Stimulated activated CD4-positive, alpha-beta T cell treated with anti-CD3 and anti-CD28 coated beads, Interleukin-15, amount 100 ng/mL, for 24 hours (primary cell): ENCODE data around the gene ZNF580.

Experiments
- DNase-seq: peaks from one replicate; pipeline ENCODE4 v3.0.0-alpha.2; 2020

Gene ZNF580, protein sequence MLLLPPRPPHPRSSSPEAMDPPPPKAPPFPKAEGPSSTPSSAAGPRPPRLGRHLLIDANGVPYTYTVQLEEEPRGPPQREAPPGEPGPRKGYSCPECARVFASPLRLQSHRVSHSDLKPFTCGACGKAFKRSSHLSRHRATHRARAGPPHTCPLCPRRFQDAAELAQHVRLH

DNA sequence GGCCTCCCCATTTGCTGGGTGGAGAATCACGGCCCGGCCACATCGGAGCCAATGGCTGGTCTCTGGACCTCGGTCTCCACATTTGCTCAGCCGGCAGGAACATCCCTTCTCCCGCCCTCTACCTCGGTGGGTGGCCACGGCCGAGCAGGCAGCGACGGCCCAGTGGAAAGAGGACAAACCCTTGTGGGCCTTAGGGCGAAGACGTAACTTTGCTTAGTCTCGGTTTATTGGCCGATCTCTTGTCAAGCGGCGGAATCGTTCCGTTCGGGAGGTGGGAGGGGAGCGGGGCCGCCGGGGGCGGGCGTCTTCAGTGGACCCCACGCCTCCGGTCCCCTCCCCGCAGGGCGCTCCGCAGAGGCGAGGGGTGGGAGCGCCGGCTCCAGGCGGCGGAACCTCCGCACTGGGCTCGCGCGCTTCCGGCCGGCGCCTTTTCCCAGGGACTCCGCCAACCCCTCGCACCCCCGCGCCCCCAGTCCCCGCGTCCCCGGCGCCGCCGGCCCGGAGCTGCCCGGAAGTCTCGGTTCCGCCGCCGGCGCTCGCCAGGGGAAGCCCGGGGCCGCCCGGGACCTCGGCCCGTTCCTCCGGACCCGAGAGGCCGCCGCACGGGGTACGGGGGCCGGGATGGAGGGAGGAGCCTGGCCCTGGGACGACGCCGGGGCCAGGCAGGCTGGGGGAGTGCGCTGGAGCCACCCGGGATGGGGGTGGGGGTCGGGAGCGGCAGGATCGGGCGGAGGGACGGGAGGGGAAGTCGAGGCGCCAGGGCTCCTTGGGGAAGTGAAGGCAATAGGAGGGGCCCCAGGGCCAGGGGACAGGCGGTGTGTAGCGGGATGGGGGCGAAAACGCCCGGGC lies at the start of gene ZNF580:
TSS of gene ZNF580 (plus strand) at position 426 of the 849 bp plus-strand sequence. CDS start 1,507 bp downstream, outside the sequence.
- peak; percentile 82 for DNase-seq

DNA sequence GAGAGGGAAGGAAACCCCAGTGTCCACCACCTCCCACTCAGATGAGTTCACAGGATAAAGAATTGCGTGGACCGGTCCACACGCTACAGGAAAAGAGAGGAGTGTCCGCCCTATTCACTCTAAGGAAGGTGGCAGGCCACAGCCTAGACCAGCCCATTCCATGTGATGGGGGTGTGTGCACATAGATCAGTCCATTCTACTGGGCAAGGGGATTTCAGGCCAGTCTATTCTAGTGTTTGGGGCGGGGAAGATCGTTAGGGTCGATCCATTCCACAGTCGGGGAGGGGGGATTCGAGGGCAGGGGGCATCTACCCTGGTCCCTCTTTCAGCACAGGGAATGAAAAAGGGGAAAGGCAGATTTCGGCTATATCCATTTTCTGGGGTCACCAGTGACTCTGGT lies 49.2 kb upstream of the ZNF580 start:
- DNase-seq: no peak

DNA sequence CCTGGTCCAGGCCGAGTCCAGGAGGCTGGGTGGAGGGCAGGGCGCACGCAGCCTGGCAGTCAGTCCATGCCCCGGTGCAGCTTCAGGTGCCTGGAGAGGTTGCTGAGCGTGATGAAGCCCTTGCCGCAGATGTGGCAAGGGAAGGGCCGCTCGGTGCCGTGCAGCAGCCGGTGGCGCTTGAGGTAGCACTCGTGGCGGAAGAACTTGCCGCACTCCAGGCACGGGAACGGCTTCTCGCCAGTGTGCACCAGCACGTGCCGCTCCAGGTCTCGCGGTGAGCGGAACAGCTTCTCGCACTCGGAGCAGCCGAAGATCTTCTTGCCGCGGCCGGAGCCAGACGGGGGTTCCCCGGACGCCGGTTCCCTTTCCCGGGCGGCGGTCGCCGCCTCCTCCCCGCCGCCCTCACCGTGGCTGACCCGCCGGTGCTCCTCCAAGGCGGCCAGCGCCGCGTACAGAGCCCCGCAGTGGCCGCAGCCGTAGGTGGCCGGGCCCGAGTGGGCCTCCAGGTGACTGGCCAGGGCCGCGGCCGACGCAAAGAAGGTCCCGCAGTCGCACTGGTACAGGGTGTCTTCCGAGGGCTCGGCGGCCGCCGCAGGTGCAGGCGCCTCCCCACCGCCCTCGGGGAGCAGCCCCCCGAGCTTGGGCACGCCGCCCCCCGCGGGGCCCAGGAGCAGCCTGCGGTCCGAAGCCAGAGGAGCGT lies 48.3 kb upstream of the ZNF580 start:
- DNase-seq: no peak

DNA sequence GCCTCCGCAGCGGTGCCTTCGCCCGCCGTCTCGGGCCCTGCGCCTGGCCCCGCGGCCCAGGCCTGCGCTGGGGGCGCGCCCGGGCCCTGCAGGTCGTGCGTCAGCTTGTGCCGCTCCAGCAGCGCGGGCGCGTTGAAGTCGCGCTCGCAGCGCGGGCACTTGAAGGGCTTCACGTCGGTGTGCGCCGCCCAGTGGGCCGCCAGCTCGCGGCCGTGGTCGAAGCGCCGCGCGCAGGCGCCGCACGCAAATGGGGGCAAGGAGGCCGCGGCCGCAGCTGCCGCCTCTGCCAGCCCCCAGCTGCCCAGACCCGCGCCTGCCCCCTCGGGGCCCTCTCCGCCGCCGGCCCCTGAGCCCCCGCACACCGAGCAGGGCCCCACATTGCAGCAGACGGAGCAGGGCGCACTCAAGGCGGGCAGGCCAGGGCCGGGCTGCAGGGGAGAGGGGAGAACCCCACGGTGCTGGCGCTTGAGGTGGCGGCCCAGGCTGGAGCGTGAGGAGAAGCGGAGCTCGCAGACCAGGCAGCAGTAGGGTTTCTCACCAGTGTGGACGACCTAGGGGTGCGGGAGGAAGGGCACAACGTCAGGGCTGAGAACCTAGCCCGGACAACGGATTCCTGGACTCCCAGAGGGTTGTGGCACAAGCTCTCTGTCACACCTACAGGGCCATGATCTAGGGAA lies 47.6 kb upstream of the ZNF580 start:
- DNase-seq: no peak

DNA sequence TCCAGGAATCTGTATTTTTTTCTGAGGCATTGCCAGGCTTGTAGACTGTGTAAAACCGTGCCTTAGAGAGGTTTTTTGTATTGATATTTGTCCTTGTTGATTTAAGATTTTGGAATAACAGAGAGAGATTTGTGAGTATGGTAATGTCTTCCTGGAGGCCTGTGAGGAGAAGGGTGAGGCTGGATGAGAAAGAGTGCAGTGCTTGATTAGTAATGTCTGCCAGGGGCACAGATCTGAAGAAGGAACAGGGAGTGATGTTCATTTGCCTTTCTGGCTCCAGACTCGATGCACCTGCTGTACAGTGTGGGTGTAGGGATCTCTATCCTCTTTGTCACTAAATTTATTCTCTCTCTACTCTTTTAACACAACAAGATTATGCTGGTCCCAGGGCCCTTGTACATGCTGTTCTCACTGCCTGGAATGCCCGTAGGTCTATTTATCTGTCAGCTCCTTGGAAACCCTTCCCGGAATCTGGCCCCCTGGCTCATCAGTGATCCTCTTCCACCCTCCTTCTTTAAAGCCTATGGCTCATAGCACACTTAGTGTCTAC lies 45.7 kb upstream of the ZNF580 start:
- DNase-seq: no peak

DNA sequence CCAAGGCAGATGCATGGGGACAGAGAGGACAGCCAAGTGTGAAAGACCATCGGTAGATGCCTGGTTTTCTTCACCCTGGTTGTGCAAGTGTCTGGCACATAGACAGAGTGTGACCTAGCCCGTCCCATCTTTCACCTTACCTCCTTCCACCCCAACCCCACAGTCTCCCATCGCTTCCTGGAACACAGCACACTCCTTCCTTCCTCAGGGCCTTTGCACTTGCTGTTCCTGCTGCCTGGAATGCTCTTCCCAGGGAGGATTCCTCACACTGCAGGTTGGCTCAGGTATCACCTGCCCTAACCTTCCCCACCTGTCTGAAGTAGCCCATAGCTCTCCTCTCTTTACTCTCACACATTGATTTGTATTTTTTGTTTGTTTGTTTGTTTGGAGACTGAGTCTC lies 44.5 kb upstream of the ZNF580 start:
- no peak for DNase-seq

DNA sequence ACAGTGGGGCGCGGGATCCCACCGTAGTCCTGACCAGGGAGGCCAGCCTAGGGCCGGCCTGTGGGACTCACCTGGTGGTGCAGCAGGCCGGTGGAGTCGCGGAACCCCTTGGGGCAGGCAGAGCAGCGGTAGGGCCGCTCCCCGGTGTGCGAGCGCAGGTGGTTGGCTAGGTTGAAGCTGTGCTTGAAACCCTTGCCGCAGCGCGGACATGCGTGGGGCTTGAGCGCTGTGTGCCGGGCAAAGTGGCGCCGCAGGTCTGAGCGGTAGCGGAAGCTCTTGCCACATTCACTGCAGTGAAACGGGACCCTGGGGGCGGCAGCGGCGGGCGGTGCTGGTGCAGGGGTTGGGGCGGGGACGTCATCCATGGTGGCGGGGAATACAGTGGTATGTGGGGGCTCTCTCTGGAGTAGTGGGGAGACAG lies 43.3 kb upstream of the ZNF580 start:
- DNase-seq: no peak

DNA sequence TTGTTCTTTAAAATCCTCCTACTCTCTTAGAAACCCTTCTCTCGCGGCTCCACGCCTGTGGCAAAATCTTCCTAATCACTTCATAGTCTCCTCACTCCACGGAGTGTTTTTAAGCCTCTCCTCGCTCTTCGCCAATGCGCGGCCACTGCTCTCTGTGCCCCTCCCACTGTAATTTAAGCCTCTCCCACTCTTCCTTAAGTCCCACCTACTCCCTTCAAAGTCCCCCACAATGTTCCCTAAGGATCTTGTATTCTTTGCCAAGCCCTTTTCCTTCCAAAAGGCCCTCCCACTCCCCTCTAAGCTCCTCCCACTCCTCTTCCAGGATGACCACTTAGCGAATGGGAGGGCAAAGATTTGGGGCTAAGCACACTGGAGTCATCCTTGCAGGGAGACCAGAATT lies 42.8 kb upstream of the ZNF580 start:
- no peak for DNase-seq

DNA sequence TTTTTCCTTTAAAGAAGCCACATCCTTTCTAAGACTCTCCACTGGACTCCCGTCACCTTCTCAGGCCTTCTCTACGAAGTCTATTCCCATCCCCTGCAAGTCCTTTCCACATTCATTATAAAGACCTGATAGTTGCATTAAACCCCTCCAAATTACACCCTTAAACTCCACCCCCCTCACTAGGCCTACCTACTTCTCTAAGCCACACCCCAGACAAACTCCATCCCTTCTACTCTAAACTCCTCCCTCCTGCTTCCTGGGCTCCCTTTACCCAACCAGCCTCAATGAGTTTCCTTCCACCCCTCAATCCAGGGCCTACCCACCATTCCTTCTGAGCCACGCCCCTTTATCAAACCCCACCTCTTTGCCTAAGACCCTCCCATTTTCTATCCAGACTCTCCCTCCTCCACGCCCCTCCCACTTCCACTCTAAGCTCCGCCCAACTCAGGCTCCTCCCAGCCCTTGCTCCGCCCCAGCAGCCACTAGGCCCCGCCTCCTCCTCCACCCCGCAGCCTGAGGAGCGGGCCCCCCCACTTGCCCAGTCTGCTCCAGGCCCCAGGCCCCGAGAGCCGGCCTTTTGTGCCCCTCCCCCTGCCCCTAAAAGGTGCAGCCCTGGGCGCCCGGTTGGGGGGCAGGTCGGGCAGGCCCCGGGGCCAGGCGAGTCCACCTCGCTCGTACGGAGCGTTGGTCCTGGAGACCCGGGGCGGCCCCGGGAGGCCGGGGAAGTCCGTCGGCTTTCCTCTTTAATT lies 41.9 kb upstream of the ZNF580 start:
- DNase-seq: peak; percentile 91

DNA sequence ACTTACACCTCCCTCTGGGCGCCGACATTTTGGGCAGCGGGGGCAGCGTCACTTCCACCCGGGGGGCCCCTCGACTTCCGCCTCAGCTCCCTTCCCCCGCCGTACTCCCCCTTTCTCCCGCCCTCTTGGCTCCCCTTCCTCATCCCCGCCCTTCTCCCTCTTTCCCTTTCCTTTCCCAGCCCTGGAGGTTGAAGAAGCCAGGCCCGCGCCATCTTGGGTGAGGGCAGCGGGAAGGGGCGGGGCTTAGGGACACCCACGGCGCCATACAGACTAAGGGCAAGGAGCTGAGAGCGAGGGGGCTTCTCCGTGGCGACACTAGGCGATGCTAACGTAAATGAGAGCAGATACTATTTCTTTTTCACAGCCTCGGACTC lies 41.3 kb upstream of the ZNF580 start, which contains the start of gene FIZ1:
TSS of gene FIZ1 (minus strand) at position 50 of the 374 bp plus-strand sequence. CDS start 1,652 bp downstream, outside the sequence.
- peak; percentile 98 for DNase-seq

DNA sequence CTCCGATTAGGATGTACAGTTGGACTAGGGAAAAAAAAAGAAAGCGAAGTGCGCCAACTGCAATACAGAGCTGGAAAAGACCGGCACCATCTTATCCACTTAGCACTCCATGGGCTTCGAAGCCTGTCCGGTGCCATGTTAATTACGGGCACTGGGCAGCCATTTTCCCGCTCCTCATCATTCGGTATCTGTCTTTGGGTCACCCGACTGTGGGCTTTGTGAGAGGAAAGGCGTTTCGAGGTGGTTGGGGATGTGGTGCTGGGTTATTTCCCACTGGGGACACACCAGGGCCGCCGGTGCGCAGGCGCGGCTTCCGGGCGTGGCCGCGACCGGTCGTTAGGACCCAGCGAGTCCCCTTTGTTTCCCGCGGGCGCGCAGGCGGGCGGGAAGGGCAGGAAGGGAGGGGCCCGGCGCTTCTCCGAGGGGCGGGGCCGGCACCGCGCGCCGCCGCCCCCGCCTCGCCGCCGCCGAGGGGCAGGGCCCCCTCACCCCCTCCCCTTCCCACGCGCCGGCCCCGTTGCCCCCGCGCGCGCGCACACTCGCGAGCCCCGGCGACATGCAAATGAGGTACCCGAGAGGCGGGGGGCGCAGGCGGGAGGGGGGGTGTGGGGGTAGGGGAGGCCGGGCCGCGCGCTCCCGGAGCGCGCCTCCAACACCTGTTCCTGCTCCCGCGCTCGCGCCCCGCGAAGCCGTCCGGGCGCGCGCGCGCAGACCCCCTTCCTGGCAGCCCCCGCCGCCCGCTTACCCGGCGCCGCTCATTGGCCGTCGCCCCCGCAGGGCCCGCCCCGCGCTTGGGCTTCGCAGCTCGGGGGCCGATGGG lies 40.8 kb upstream of the ZNF580 start, which contains the start of gene ZNF524:
TSS of gene ZNF524 (plus strand) at position 447 of the 820 bp plus-strand sequence. CDS start 1,825 bp downstream, outside the sequence.
- DNase-seq: peak; percentile 88

DNA sequence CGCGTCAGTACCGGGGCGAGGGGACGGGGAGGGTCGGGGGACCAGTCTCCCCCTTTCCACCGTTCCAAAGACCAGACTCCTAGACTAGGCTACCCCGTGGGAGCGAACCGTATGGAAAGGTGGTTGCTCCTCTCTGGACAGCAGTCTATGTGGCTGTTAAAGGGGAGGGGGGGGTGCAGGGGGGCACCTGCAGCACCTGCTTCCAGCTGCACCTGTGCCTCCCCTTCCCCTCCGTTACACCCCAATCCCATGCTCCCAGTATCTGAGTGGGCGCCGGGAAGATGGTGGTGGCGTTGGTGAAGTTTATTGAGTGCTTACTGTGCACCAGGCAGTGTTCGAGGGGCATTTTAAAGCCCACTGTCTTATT lies 40.2 kb upstream of the ZNF580 start:
- no peak for DNase-seq

DNA sequence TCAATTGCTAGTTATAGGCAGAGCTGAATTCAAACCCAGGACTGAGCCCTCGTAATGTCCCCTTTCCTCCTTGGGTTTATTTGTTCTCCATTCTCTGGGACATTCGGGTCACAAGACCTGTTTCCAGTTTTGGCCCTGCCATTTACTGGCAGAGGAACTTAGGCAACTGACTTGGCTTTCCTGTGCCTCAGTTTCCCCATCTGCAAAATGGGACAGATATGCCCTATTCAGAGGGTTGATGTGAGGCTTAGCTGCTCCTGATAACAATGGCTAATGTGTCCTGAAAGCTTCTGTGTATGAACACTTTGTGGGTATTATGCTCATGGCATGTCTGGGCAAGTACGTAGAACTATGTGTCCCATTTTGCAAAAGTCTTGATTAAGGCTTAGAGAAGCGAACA lies 39.7 kb upstream of the ZNF580 start:
- DNase-seq: no peak

DNA sequence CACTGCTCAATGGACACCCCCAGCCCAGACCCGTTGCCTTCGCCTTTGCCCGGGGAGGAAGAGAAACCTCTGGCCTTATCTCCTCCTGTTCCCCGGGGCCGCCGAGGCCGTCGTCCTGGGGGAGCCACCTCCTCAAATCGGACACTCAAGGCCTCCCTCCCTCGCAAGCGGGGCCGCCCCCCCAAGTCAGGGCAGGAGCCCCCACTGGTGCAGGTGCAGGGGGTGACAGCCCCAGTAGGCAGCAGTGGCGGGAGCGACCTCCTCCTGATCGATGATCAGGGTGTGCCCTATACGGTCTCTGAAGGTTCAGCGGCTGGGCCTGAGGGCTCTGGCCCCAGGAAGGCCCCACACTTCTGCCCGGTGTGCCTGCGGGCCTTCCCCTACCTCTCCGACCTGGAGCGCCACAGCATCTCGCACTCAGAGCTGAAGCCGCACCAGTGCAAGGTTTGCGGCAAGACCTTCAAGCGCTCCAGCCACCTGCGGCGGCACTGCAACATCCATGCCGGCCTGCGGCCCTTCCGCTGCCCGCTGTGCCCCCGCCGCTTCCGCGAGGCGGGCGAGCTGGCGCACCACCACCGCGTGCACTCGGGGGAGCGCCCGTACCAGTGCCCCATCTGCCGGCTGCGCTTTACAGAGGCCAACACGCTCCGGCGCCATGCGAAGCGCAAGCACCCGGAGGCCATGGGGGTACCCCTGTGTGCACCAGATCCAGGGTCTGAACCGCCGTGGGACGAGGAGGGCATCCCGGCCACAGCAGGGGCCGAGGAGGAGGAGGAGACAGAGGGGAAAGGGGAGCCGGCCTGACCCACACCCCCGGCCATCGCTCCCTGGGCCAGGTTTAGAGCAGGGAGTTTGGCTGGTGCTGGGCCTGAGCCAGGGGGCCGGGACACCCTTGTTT lies 38.4 kb upstream of the ZNF580 start:
- no peak for DNase-seq

DNA sequence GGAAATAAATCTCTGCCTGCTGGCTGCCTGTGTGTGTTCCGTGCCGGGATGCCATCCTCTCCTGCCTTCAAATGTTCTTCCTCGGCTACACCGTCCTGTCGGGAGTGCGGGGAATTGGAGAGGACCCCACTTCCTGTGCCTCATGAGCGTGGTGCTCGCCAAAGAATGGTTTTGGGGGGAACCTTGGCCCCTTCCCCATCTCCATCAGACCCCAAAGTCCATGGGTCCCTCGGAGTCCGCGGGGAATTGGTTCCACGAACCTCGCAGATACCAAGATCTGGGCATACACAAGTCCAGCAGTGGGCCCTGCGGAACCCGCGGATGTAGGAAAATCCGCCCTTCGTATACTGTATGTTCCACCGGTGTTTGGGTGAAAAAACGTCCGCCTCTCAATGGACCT lies 37.7 kb upstream of the ZNF580 start:
- DNase-seq: no peak

DNA sequence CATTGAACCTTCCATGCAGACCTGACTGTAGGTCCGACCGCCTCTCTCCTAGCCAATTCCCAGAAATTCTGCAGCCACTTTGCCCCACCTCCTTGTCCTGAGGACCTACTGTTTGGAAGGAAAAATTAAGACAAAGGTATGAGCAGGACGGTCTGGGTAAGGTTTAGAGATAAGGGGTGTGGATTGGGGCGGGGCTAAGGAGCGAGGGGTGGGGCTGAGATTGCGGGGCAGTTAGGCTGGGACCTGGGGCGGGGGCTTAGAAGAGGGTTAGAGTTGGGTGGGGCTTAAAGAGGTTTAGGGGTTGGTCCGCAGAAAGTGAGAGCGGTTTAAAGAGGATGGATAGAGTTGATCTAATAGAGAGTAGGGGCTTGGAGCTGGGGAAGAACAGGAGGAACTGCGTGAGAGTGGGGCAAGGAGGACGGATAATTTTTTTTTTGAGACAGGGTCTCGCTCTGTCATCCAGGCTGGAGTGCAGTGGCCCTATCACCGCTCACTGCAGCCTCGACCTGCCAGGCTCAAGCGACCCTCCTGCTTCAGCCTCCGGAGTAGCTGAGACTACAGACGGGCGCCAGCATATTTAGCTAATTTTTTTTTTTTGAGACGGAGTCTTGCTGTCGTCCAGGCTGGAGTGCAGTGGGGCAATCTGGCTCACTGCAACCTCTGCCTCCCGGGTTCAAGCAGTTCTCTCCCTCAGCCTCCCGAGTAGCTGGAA lies 37.1 kb upstream of the ZNF580 start:
- DNase-seq: no peak

DNA sequence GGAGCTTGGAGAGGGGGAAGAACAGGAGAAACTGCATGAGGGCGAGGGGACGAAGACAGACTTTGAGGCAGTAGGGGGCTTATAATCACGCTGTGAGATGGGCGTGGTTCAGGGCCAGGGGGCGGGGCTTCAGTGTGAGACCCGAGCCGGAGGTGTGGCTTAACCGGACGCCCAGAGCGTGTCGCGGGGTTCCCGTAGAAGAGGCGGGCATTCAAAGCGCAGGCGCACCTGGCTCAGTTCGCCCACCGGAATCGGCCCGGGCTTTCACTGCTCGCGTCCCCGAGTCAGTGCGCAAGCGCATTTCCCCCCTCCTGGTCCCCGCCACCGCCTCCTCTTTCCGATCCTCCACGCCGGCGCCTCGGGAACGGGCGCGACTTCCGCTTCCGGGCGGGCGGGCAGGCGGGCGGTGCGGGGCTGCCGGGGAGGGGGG lies 35.6 kb upstream of the ZNF580 start:
- DNase-seq: peak; percentile 100

DNA sequence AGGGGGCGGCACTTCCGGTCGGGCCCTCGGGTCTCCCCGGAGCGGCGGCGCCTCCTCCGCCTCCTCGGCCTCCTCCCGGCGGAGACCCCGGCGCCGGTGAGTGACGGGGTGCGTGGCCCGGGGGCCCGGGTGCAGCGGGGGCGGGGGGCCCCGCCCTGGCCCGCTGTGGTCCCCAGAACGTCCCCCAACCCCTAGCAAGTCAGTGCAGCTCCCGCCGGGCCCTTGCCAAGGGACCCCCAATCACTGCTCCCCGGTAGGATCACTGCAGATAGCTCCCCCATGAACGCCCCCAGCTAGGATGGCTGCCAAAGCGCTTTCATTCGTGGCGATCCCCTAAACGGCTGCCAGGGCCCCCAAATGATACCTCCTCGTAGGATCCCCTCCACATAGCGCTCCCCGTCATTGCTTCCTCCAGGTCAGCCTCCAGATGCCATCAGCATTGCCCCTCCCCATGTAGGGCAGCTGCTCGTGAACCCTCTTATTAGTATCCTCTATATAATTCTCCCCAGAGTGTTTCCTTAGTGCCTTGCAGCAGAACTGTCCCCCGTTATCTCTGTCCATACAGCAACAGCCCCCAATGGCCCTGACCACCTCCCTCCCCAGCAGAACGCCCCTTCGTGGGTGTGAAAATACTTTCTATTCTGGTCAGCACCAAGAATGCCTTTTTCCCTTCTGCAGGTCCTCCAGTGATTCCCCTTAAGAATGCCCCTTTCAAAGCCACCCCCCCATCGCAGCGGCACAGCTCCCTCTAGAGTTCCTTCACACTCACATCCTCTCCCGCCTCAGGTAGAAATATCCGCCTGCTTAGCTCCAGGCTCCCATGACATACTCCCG lies 34.9 kb upstream of the ZNF580 start, which contains the start of gene ZNF865:
TSS of gene ZNF865 (plus strand) at position 11 of the 834 bp plus-strand sequence. CDS start 7,972 bp downstream, outside the sequence.
- peak; percentile 81 for DNase-seq
